NB4 (cell line): ENCODE data around the gene MAP3K14.

Experiments used
- MYC ChIP-seq: IDR thresholded peaks from 2 replicates; pipeline ENCODE4 v1.6.1; 2011; ENCODE audit warnings: low read depth, low read length
- POLR2A ChIP-seq: IDR thresholded peaks from 2 replicates; pipeline ENCODE4 v1.6.1; 2011; ENCODE audit warnings: mild to moderate bottlenecking; ENCODE audit not compliant: insufficient read length; ENCODE audit errors: extremely low read depth
- TF ChIP-seq, protein P1 (sequence below): IDR thresholded peaks from one replicate; pipeline ENCODE4 v1.5.1; 2012; ENCODE audit warnings: low read depth, low read length

DNA sequence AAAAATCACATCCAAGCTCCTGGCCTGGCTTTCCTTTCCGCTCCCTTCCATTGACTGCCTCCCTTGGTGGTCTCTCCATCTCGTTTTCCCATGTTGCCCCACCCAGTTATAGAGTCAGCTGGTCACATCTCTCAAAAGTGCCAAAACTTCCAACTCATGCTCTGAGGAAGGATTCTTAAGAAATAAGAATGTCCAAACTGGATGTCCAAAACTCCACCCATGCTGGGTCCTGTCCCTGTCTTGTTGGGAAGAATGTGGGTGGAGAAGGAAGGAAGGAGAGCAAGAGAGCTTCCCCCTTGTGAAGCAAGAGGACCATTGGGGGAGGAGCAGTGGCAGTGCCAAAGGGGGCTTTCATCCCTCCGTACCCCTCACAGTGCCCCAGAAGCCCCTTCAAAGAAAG, 44.6 kb upstream of the MAP3K14 start:
- TF ChIP-seq POLR2A (no peak), MYC (no peak)
- TF ChIP-seq, protein P1, sequence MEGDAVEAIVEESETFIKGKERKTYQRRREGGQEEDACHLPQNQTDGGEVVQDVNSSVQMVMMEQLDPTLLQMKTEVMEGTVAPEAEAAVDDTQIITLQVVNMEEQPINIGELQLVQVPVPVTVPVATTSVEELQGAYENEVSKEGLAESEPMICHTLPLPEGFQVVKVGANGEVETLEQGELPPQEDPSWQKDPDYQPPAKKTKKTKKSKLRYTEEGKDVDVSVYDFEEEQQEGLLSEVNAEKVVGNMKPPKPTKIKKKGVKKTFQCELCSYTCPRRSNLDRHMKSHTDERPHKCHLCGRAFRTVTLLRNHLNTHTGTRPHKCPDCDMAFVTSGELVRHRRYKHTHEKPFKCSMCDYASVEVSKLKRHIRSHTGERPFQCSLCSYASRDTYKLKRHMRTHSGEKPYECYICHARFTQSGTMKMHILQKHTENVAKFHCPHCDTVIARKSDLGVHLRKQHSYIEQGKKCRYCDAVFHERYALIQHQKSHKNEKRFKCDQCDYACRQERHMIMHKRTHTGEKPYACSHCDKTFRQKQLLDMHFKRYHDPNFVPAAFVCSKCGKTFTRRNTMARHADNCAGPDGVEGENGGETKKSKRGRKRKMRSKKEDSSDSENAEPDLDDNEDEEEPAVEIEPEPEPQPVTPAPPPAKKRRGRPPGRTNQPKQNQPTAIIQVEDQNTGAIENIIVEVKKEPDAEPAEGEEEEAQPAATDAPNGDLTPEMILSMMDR = no peak
